SU-DHL-6 (cell line): ENCODE measurements around the gene ANKRD65.

ENCODE experiments used
- EZH2phosphoT487 ChIP-seq: fragments of 200-600 bp; sonication (generic), shearing (Covaris generic); conservative IDR thresholded peaks from 2 replicates; pipeline ENCODE4 v1.6.1; 2018; ENCODE audit warnings: mild to moderate bottlenecking, antibody characterized with exemption, low read length, moderate library complexity, mixed read lengths
- TF ChIP-seq, protein P1 (sequence below): fragments of 200-600 bp; sonication (generic); IDR thresholded peaks from one replicate; pipeline ENCODE4 v1.5.1; 2017; ENCODE audit warnings: antibody characterized with exemption, mild to moderate bottlenecking, low read length, moderate library complexity; ENCODE audit not compliant: insufficient read depth, poor library complexity, severe bottlenecking

DNA sequence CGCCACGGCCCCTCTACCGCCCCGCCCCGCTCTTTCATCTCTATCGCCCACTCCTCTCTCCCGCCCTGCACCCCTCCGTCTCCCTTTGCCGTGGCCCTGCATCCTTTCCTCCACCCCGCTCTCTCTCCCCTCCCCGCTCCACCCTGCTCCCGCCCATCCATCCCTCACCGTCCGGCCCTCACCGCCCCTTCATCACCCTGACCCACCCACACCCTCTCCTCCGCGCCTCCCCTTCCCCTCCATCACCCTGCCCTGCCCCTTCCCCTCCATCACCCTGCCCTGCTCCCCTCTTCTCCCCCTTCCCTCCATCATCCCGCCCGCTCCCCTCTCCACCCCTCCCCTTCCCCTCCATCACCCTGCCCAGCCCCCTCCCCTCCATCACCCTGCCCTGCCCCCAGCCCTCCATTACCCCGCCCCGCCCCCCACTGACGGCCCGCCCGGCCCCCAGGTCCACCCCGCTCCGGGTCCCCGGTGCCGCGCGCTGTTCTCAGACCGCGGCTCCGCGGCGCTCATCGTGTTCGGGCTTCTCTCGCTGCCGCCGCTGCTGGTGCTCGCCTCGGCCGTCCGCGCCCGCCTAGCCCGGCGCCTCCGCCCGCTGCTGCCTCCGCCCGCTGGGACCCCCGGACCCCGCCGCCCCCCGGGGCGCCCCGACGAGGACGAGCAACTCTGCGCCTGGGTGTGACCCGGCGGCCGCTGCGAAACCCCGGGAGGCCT is 6.2 kb upstream of the ANKRD65 start:
- TF ChIP-seq EZH2phosphoT487: no peak
- TF ChIP-seq, protein P1, sequence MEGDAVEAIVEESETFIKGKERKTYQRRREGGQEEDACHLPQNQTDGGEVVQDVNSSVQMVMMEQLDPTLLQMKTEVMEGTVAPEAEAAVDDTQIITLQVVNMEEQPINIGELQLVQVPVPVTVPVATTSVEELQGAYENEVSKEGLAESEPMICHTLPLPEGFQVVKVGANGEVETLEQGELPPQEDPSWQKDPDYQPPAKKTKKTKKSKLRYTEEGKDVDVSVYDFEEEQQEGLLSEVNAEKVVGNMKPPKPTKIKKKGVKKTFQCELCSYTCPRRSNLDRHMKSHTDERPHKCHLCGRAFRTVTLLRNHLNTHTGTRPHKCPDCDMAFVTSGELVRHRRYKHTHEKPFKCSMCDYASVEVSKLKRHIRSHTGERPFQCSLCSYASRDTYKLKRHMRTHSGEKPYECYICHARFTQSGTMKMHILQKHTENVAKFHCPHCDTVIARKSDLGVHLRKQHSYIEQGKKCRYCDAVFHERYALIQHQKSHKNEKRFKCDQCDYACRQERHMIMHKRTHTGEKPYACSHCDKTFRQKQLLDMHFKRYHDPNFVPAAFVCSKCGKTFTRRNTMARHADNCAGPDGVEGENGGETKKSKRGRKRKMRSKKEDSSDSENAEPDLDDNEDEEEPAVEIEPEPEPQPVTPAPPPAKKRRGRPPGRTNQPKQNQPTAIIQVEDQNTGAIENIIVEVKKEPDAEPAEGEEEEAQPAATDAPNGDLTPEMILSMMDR: no peak
